Left lung (tissue), 10 donors: ENCODE measurements around the gene NGB. TPM values are rescaled to one million over a fixed set of nuclear protein-coding genes. Genes with fewer than 3 reads are reported as not detected.

ENCODE experiments used
- ATAC-seq: fragments of 200-7000 bp; cut with Tn5 transposase; one replicate; pipeline ENCODE4 v1.9.1; 2020; ENCODE audit warnings: moderate library complexity
- DNase-seq, 4 donors: peaks; one replicate each; pipeline ENCODE4 v3.0.0-alpha.2; 2013 to 2020
- H3K27ac ChIP-seq, 2 donors: fragments of 200-600 bp; sonication (generic) in 1 of 2; one replicate each; pipeline versions ENCODE4 v1.5.0 to v1.8.0; 2020 to 2021
- H3K27me3 ChIP-seq, 2 donors: fragments of 200-600 bp; sonication (generic) in 1 of 2; one replicate each; pipeline versions ENCODE4 v1.5.0 to v1.8.0; 2020 to 2021
- H3K36me3 ChIP-seq, 2 donors: fragments of 200-600 bp; sonication (generic) in 1 of 2; one replicate each; pipeline versions ENCODE4 v1.5.0 to v1.8.0; 2020 to 2021
- H3K4me1 ChIP-seq, 2 donors: fragments of 200-600 bp; one replicate each; pipeline ENCODE4 v1.8.0; 2021
- H3K4me3 ChIP-seq, 2 donors: fragments of 200-600 bp; sonication (generic) in 1 of 2; one replicate each; pipeline versions ENCODE4 v1.5.0 to v1.8.0; 2020 to 2021; ENCODE audit warnings: mild to moderate bottlenecking in 1 of 2
- H3K9me3 ChIP-seq, 2 donors: fragments of 200-600 bp; sonication (generic) in 1 of 2; one replicate each; pipeline versions ENCODE4 v1.5.0 to v1.8.0; 2020 to 2021
- CTCF ChIP-seq, 2 donors: fragments of 200-600 bp; sonication (generic) in 1 of 2; IDR thresholded peaks; one replicate each; pipeline versions ENCODE4 v1.5.0 to v1.8.0; 2021; ENCODE audit warnings: antibody characterized with exemption in 2 of 2
- intact Hi-C, 2 donors: fragments of 100-400 bp; cut with DNase I; formaldehyde crosslinking; loops; one replicate each; pipeline versions ENCODE4 v1.11.2 to v1.14.2; 2022
- polyA plus RNA-seq, 6 donors: library from polyadenylated mRNA; unstranded; fragments of 120-200 nt; gene quantifications; one replicate each; pipeline ENCODE4 v1.2.1, GENCODE V29; 2013; ENCODE audit not compliant: insufficient read length in 6 of 6
- total RNA-seq, 2 donors: library from RNA; stranded (reverse); fragmentation: NEBNext Ultra II Directional; extraction: Animal tissue kit (Norgen Biotek cat#: 25700); gene quantifications; one replicate each; pipeline ENCODE4 v1.2.1, GENCODE V29; 2021
- donor health status: DM: no; HTN: yes; CAD: no.
- donor health status: DM: no; HTN: no; CAD: no.

Gene NGB
- total and polyA plus RNA-seq, 8 donors, result not detected

GRCh38 chr14:77272261-77272660 is 1.3 kb upstream of the NGB start:
- no peak for DNase-seq
- peaks cover 0 to 16% of the 10 kb centered on the region in 2 donors for H3K36me3 ChIP-seq
- H3K27ac ChIP-seq, result no peak overlapping the region
- intact Hi-C loops, result no loop called here
- no peak for TF ChIP-seq CTCF (IDR thresholded peaks at IDR 0.05)
- H3K9me3 ChIP-seq, result peaks cover 0 to 8% of the 10 kb centered on the region in 2 donors
- peaks cover 18 to 50% of the 10 kb centered on the region in 2 donors for H3K27me3 ChIP-seq
- H3K4me1 ChIP-seq, result no peaks in the 10 kb centered on the region
- no peak for ATAC-seq
- H3K4me3 ChIP-seq, result no peak overlapping the region

- H3K27ac ChIP-seq, result no peak overlapping the region
- H3K36me3 ChIP-seq, result no peaks in the 10 kb centered on the region
- H3K27me3 ChIP-seq, result peaks cover 18 to 56% of the 10 kb centered on the region in 2 donors
- ATAC-seq, result no peak
- TF ChIP-seq CTCF (IDR thresholded peaks at IDR 0.05), result no peak
- intact Hi-C loops, result no loop called here
- H3K9me3 ChIP-seq, result peaks cover 0 to 8% of the 10 kb centered on the region in 2 donors
- H3K4me1 ChIP-seq, result no peaks in the 10 kb centered on the region
- peak in 1 of 4 donors; percentile 65 for DNase-seq
- H3K4me3 ChIP-seq, result no peak overlapping the region
Measured at GRCh38 chr14:77270361-77271112, 469 bp downstream of the NGB start.

- no peak for DNase-seq
- peaks cover 0 to 8% of the 10 kb centered on the region in 2 donors for H3K9me3 ChIP-seq
- TF ChIP-seq CTCF (IDR thresholded peaks at IDR 0.05), result no peak
- ATAC-seq, result no peak
- no peaks in the 10 kb centered on the region for H3K36me3 ChIP-seq
- no peak overlapping the region for H3K4me3 ChIP-seq
- no peak overlapping the region for H3K27ac ChIP-seq
- no peaks in the 10 kb centered on the region for H3K4me1 ChIP-seq
- intact Hi-C loops, result no loop called here
- H3K27me3 ChIP-seq, result peaks cover 18 to 56% of the 10 kb centered on the region in 2 donors
Measured at GRCh38 chr14:77268989-77269600, 1.9 kb downstream of the NGB start.

GRCh38 chr14:77267937-77268699 is 2.9 kb downstream of the NGB start:
- DNase-seq, result no peak
- TF ChIP-seq CTCF (IDR thresholded peaks at IDR 0.05), result no peak

GRCh38 chr14:77266336-77266735 is 4.7 kb downstream of the NGB start:
- Histone ChIP-seq H3K27me3 (peaks cover 15 to 43% of the 10 kb centered on the region in 2 donors), H3K36me3 (no peaks in the 10 kb centered on the region), H3K4me1 (no peaks in the 10 kb centered on the region), H3K27ac (no peak overlapping the region), H3K4me3 (no peak overlapping the region), H3K9me3 (peaks cover 0 to 8% of the 10 kb centered on the region in 2 donors)
- TF ChIP-seq CTCF (IDR thresholded peaks at IDR 0.05), result no peak
- peak in 1 of 4 donors; percentile 64 for DNase-seq
- intact Hi-C loops, result no loop called here
- ATAC-seq, result no peak

More at GRCh38 chr14:77267937-77268699, 2.9 kb downstream of the NGB start:
- H3K4me3 ChIP-seq, result no peak overlapping the region
- ATAC-seq, result no peak
- H3K27ac ChIP-seq, result no peak overlapping the region
- H3K9me3 ChIP-seq, result peaks cover 0 to 8% of the 10 kb centered on the region in 2 donors
- H3K4me1 ChIP-seq, result no peaks in the 10 kb centered on the region
- H3K27me3 ChIP-seq, result peaks cover 18 to 56% of the 10 kb centered on the region in 2 donors
- H3K36me3 ChIP-seq, result no peaks in the 10 kb centered on the region
- intact Hi-C loops, result no loop called here
